GM21528 (cell line): ENCODE results near the gene XRCC4.
"Not testable (repeated sequence)": the region's sequence is repeated elsewhere in the genome, so short reads cannot be mapped to it uniquely, and the experiment has no call there.

ENCODE experiments used
- ATAC-seq: cut with Tn5 transposase; IDR thresholded peaks from one replicate; pipeline ENCODE4 v1.9.1; 2021; ENCODE audit warnings: mild to moderate bottlenecking, moderate library complexity; ENCODE audit not compliant: unreplicated experiment, low FRiP score

The XRCC4 gene

GRCh38 chr5:83331842-83332241 lies 254.5 kb downstream of the XRCC4 start:
- ATAC-seq: no peak

GRCh38 chr5:83337453-83338035 lies 260.2 kb downstream of the XRCC4 start:
- no peak for ATAC-seq

GRCh38 chr5:83340511-83340918 lies 263.2 kb downstream of the XRCC4 start:
- ATAC-seq: no peak

DNA sequence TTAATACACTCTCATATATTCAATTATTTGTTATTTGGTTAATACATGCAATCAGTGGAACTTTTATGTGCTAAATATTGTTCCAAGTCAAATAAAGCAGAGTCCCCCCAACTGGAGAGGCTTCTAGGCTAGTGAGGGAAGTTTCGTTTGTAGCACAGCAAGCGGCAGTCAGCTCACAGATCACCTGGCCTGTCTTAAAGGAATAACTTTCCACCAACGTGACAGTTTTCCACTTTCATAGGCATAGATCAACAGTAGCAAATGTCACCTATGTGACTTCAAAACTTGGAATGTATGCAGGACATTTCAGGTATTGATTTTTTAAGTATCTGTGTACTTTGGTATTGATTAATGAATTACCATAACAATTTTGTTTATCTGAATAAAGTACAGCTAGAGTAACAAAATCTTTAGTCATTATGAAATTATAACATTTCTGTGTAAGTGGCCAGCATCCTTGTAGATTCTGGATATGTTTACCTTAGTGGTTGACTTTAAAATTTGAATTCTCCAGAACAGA lies 264.5 kb downstream of the XRCC4 start:
- ATAC-seq: no peak

GRCh38 chr5:83342465-83342864 lies 265.1 kb downstream of the XRCC4 start:
- ATAC-seq: no peak

DNA sequence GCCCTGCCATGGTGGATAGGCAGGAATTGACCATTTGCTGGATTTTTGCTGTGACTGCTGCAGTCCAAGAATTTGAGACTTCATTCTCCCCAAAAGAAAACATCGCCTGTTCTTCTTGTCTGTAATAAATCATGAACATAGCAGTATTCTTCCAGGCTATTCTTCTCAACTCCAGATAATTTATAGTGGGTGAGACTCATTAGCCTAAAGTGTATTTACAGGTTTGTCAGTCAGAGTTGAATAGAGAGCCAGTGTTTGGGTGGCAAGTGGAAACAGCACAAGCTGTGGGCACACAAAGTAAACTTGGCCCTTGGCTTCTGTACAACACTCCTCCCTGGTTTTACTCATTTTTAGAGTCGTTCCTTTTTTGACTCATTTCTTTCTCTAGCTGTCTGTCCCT lies 266.0 kb downstream of the XRCC4 start:
- ATAC-seq: no peak

DNA sequence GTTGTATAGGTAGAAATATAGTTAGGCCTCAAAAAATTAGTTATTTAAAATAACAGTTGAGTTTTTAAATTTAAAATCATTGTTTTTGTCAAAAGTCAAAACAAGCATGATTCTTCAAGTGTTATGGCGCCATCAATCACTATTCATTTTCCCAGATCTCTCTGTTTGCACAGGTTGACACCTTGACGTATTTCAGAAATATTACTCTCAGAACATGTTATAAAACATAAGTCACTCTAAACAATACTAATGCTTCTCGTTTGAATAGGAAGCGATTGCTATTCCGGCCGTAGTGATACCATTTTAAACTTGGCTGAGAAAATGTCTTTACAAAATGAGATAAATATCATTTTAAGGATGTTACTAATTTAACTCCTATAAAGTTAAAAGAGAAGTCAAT lies 268.1 kb downstream of the XRCC4 start:
- ATAC-seq: no peak

- ATAC-seq: no peak
Observed at GRCh38 chr5:83348281-83348780, 271.0 kb downstream of the XRCC4 start.

GRCh38 chr5:83353231-83353630 lies 275.9 kb downstream of the XRCC4 start:
- ATAC-seq: no peak

- ATAC-seq: no peak
Observed at GRCh38 chr5:83353774-83354173, 276.4 kb downstream of the XRCC4 start.

DNA sequence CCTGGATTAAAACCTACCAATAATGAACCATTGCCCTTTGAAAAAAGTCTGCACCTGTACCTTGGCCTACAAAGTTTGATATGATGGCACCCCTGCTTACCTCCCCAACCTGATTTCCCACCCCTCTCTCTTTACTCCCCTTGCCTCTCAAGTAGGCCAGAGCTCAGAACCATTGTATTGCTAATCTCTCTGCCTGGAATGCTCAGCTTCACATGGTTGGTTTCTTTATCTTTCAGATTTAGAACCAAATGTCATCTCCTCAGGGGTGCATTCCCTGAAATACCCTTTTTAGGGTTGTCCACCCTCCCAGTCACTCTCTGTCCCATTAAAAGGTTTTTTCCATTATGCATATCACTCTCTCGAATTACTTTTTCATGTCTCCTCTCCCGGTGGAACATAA lies 277.6 kb downstream of the XRCC4 start:
- no peak for ATAC-seq

GRCh38 chr5:83355482-83356014 lies 278.2 kb downstream of the XRCC4 start:
- ATAC-seq: not testable (repeated sequence)

DNA sequence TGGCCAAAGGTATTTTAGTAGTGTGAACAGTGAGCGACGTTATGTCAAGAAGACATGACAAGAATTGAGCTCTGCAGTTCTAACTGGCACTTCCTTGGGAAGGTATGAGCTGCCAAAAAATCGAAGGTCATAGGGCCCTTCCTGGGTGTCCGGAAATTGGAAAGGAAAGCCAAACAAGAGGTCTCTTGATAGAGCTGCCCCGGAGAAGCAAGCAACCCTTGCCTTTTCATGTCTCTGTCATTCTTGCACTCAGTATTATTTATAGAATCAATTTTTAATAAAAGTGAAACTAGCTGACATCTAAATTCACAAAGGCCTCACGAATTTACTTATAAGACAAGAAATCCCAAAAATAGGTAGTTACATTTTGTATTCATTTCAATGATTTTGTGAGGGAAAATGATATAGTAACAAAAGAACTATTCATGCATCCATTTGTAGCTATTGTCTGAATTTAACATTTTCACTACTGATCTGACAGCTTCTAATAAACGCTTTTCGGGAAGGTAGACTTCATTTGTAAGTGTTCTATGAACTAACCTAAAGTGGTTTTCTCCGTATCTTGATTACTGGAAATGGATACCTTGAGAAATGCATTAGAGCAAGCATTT lies 280.4 kb downstream of the XRCC4 start:
- no peak for ATAC-seq

DNA sequence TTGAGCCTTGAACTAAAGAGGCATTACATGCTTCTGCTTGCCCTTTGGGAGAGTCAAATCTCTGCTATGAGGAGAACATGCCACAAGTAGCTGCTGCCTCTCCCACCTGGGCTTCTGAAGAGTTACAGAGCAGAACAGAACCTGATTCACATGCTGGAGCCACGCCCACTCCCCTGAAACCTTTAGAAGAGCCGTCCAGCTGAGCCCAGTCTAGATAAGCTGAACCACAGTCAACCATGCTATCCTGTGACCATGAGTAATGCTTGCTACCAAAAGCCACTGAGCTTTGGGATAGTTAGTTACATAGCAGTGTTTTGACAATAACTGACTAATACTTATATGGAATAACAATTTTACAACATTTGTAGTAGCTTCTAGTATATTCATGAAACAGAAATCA lies 283.2 kb downstream of the XRCC4 start:
- ATAC-seq: no peak

DNA sequence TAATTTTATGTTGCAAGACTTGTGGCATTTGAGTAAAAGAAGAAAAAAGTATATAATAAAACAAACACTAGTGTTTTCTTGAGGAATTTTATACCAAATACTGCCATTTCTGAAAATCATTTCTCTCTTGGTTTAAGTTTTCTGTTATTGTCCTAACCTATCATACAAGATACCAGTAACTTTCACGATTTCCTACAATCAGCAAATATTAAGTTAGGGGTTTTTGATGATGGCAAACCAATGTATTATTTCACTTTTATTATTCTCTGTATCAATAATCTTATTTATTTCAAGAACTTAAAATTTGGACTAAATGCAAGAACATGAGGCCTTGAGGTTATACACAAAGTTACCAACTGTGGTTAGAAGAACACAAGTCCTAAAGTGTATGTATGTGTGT lies 285.2 kb downstream of the XRCC4 start:
- no peak for ATAC-seq

- ATAC-seq: no peak
Observed at GRCh38 chr5:83363111-83363885, 286.0 kb downstream of the XRCC4 start.

DNA sequence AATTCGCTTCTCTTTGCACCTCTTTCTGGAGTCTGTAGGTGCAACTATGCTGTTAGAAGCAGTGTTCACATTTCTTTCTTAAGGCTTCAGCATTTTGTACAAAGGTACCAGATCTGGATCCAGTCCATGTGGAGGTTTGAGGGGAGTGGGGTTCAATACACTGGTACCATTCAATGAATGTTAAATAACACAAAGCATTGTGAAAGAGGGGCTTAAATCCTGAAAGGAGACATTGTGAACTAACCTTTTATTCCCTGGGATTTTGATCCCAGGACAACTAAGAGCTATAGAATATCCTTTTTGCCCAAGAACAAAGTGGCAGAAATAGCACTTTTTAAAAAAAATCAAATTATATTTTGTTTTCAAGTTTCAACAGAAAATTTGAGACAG lies 286.5 kb downstream of the XRCC4 start:
- no peak for ATAC-seq

DNA sequence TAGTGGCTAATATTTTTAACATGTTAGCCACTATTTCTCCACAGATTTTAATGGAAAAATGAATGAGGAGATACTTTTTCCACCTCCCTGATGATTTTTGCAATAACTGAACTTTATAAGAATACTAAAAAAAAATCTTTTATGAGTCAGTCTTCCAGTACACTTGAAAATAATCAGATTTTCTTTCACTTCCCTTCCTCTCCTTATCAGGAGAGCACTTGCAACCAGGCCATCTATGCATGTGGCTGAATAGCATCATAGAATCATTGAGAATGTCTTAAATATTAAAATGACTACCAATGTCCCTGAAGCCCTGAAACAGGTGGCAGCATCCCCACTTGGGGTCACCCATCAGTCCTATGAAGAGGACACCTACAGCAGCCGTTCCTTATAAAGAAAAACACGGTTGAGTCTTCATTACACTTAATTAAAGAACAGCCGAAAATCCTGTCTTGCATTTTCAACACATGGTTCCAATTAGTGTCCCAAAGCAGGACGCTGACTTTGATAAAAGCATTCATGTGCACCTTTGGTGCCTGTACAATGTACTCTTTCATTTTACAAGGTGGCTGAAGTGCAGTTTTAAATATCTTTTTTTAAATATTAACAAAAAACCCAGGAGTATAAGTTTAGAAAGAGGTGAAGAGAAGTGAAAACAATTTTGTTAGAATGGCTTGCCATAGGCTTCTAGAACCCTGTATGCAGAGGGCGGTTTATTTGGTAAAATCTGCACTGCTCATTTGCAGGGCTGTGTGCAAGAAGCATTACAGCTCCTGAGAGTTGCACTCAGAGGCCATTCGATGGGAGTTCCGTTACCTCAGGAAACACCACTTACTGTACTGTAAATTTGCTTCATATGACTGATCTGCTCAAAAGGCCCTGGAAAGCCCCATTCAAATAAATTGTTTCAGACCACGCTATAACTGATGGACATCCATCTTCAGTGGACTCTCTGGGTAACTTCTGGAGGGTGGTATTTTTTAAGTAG lies 287.3 kb downstream of the XRCC4 start:
- peak; percentile 54 for ATAC-seq

DNA sequence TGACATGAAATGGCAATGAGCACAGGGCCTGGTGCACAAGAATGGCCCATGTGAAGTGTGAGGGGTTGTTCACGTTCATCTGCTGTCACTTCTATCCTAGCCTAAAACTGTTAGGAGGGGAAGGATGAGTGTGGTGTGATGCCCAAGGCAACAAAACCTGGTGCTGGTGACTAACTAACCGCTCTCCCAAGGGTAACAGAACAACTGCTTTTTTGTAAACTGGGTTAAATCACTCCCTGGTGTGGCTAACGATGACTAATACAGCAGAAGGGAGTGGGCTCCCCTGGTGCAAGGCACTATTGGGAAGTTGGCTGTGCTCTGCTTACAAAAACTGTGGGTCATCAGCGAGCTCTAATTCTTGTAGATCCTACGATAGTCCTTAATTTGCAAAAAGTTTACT lies 291.0 kb downstream of the XRCC4 start:
- ATAC-seq: no peak

DNA sequence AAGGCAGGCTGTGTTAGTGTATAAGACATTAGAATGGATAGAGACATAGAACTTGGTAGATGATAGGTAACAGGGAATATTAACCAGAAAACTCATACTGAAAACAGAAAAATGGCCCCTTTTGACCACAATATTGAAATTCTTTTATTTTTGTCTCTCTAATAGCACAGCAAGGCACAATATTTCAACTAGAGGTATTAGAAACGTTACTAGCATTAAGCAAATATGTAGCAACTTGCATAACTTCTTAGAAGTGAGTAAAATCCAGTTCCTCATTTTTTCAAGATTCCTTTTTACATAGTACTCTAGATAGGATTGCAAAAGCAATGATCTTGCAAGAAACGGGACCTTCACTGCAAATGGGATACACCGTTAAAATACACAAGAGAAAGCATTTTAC lies 291.5 kb downstream of the XRCC4 start:
- no peak for ATAC-seq
